Effector memory CD4-positive, alpha-beta T cell (primary cell): ENCODE results near the gene PSMD13.

Source experiments
- DNase-seq, 3 donors: peaks; one replicate each; pipeline ENCODE4 v3.0.0-alpha.2; 2020
- H3K27ac ChIP-seq: 2 replicates; pipeline ENCODE4 v1.7.0; 2013; ENCODE audit warnings: mild to moderate bottlenecking, low read length, moderate library complexity; ENCODE audit not compliant: insufficient read depth, poor library complexity, severe bottlenecking
- H3K27me3 ChIP-seq: replicated peaks from 2 replicates; pipeline ENCODE4 v1.7.0; 2013; ENCODE audit warnings: mild to moderate bottlenecking, low read length; ENCODE audit not compliant: insufficient read depth, control insufficient read depth, poor library complexity, severe bottlenecking
- H3K36me3 ChIP-seq: 2 replicates; pipeline ENCODE4 v1.7.0; 2013; ENCODE audit warnings: mild to moderate bottlenecking, low read length, moderate library complexity; ENCODE audit not compliant: control insufficient read depth, insufficient read depth
- H3K4me1 ChIP-seq: 2 replicates; pipeline ENCODE4 v1.7.0; 2013; ENCODE audit warnings: low read length, mild to moderate bottlenecking; ENCODE audit not compliant: control insufficient read depth, insufficient read depth, poor library complexity, severe bottlenecking
- H3K4me3 ChIP-seq: 2 replicates; pipeline ENCODE4 v1.7.0; 2013; ENCODE audit warnings: low read length, low read depth, mild to moderate bottlenecking; ENCODE audit not compliant: insufficient read depth, poor library complexity, severe bottlenecking
- H3K9me3 ChIP-seq: 2 replicates; pipeline ENCODE4 v1.7.0; 2013; ENCODE audit warnings: mild to moderate bottlenecking, low read length, moderate library complexity; ENCODE audit not compliant: control insufficient read depth

Gene PSMD13

GRCh38 chr11:294780-295179 lies 58.0 kb downstream of the PSMD13 start:
- Histone ChIP-seq H3K36me3 (peaks cover 28% of the 10 kb centered on the region), H3K4me3 (no peak overlapping the region), H3K9me3 (no peaks in the 10 kb centered on the region), H3K4me1 (peaks cover 17% of the 10 kb centered on the region), H3K27me3 (no peaks in the 10 kb centered on the region), H3K27ac (no peak overlapping the region)
- no peak for DNase-seq

GRCh38 chr11:295351-296170 lies 58.8 kb downstream of the PSMD13 start:
- H3K27ac ChIP-seq: no peak overlapping the region
- H3K4me3 ChIP-seq: no peak overlapping the region
- H3K9me3 ChIP-seq: no peaks in the 10 kb centered on the region
- no peak for DNase-seq
- H3K36me3 ChIP-seq: peaks cover 22% of the 10 kb centered on the region
- no peaks in the 10 kb centered on the region for H3K27me3 ChIP-seq
- H3K4me1 ChIP-seq: peaks cover 17% of the 10 kb centered on the region

- Histone ChIP-seq H3K36me3 (peaks cover 21% of the 10 kb centered on the region), H3K9me3 (no peaks in the 10 kb centered on the region), H3K27me3 (no peaks in the 10 kb centered on the region), H3K4me1 (peaks cover 17% of the 10 kb centered on the region), H3K4me3 (no peak overlapping the region), H3K27ac (peak overlapping the region; percentile 22)
- DNase-seq: no peak
Measured at GRCh38 chr11:296171-297050, 59.6 kb downstream of the PSMD13 start.

- H3K4me3 ChIP-seq: no peak overlapping the region
- peaks cover 21% of the 10 kb centered on the region for H3K36me3 ChIP-seq
- no peaks in the 10 kb centered on the region for H3K27me3 ChIP-seq
- DNase-seq: no peak
- H3K27ac ChIP-seq: peak overlapping the region; percentile 22
- H3K9me3 ChIP-seq: no peaks in the 10 kb centered on the region
- peaks cover 17% of the 10 kb centered on the region for H3K4me1 ChIP-seq
Measured at GRCh38 chr11:297051-297585, 60.3 kb downstream of the PSMD13 start.

- Histone ChIP-seq H3K27ac (no peak overlapping the region), H3K9me3 (no peaks in the 10 kb centered on the region), H3K27me3 (no peaks in the 10 kb centered on the region), H3K4me3 (no peak overlapping the region), H3K36me3 (peaks cover 15% of the 10 kb centered on the region), H3K4me1 (peaks cover 17% of the 10 kb centered on the region)
- peak in 1 of 3 donors; percentile 39 for DNase-seq
Measured at GRCh38 chr11:297586-298405, 61.0 kb downstream of the PSMD13 start.

- H3K4me3 ChIP-seq: no peak overlapping the region
- peaks cover 17% of the 10 kb centered on the region for H3K4me1 ChIP-seq
- DNase-seq: no peak
- no peaks in the 10 kb centered on the region for H3K9me3 ChIP-seq
- no peak overlapping the region for H3K27ac ChIP-seq
- H3K36me3 ChIP-seq: peaks cover 8% of the 10 kb centered on the region
- H3K27me3 ChIP-seq: no peaks in the 10 kb centered on the region
Measured at GRCh38 chr11:298406-299065, 61.8 kb downstream of the PSMD13 start.

GRCh38 chr11:299081-299891 lies 62.5 kb downstream of the PSMD13 start, which contains the start of gene IFITM5:
IFITM5 (minus strand) TSS chr11:299526; CDS start chr11:299490, 36 bp downstream.
- Histone ChIP-seq H3K9me3 (no peaks in the 10 kb centered on the region), H3K4me1 (peaks cover 17% of the 10 kb centered on the region), H3K27ac (no peak within 1 kb of the TSS), H3K36me3 (peaks cover under 1% of the 10 kb centered on the region), H3K27me3 (no peaks in the 10 kb centered on the region), H3K4me3 (no peak within 1 kb of the TSS)
- no peak for DNase-seq

- Histone ChIP-seq H3K27me3 (no peaks in the 10 kb centered on the region), H3K9me3 (no peaks in the 10 kb centered on the region), H3K27ac (no peak overlapping the region), H3K4me3 (no peak overlapping the region), H3K4me1 (peaks cover 21% of the 10 kb centered on the region), H3K36me3 (no peaks in the 10 kb centered on the region)
- DNase-seq: no peak
Measured at GRCh38 chr11:299951-300735, 63.4 kb downstream of the PSMD13 start.
